HL-60 (cell line): Measurements from ENCODE around the gene F5.
A peak's percentile ranks its signal among the peaks of the same experiment; 100 is the strongest.

ENCODE experiments used
- DNase-seq, 2 experiments: peaks; one replicate each; pipeline ENCODE4 v3.0.0-alpha.2; 2010 to 2020; ENCODE audit warnings: low read depth in 1 of 2, low spot score in 1 of 2
- H3K27ac ChIP-seq: fragments of 250-450 bp; sonication (Bioruptor Pico); replicated peaks from 2 replicates; pipeline ENCODE4 v1.5.1; 2020; ENCODE audit warnings: mild to moderate bottlenecking, moderate library complexity
- H3K27me3 ChIP-seq: fragments of 250-450 bp; sonication (Bioruptor Pico); 2 replicates; pipeline ENCODE4 v1.5.1; 2021; ENCODE audit warnings: mild to moderate bottlenecking, moderate library complexity; ENCODE audit not compliant: insufficient read depth, poor library complexity, severe bottlenecking
- H3K4me3 ChIP-seq: replicated peaks from 2 replicates; pipeline ENCODE4 v1.5.1; 2011; ENCODE audit warnings: mild to moderate bottlenecking, control low read depth, low read length; ENCODE audit not compliant: insufficient read depth
- CTCF ChIP-seq: IDR thresholded peaks from one replicate; pipeline ENCODE4 v1.5.1; 2011; ENCODE audit warnings: low read length, control low read depth, inconsistent platforms; ENCODE audit not compliant: insufficient read depth
- GABPA ChIP-seq: IDR thresholded peaks from 2 replicates; pipeline ENCODE4 v1.6.1; 2012; ENCODE audit warnings: low read depth
- POLR2AphosphoS5 ChIP-seq: IDR thresholded peaks from 2 replicates; pipeline ENCODE4 v1.6.1; 2012; ENCODE audit warnings: low read depth
- REST ChIP-seq: IDR thresholded peaks from 2 replicates; pipeline ENCODE4 v1.6.1; 2012; ENCODE audit warnings: low read depth; ENCODE audit not compliant: insufficient replicate concordance
- SPI1 ChIP-seq: IDR thresholded peaks from 2 replicates; pipeline ENCODE4 v1.6.1; 2012; ENCODE audit warnings: low read depth, mild to moderate bottlenecking, borderline replicate concordance

Gene F5

GRCh38 chr1:169473347-169473746 lies 112.9 kb downstream of the F5 start:
- TF ChIP-seq SPI1 (peak; percentile 8; the same call in 1 of the 2 replicates), POLR2AphosphoS5 (no peak)
- Histone ChIP-seq H3K27ac (no peak overlapping the region), H3K4me3 (no peak overlapping the region), H3K27me3 (no peaks in the 10 kb centered on the region)
- DNase-seq: peak in 1 of 2 experiments; percentile 39

- Histone ChIP-seq H3K4me3 (no peak overlapping the region), H3K27ac (no peak overlapping the region), H3K27me3 (no peaks in the 10 kb centered on the region)
- no peak for TF ChIP-seq POLR2AphosphoS5
- no peak for TF ChIP-seq REST
- TF ChIP-seq SPI1: no peak
- no peak for TF ChIP-seq GABPA
- TF ChIP-seq CTCF: no peak
- DNase-seq: no peak
Measured at GRCh38 chr1:169472738-169473137, 113.5 kb downstream of the F5 start.

- TF ChIP-seq REST (no peak), CTCF (no peak), POLR2AphosphoS5 (no peak), SPI1 (no peak), GABPA (no peak)
- DNase-seq: no peak
- Histone ChIP-seq H3K27me3 (no peaks in the 10 kb centered on the region), H3K4me3 (no peak overlapping the region), H3K27ac (no peak overlapping the region)
Measured at GRCh38 chr1:169468982-169469381, 117.3 kb downstream of the F5 start.

- DNase-seq: peak in 1 of 2 experiments; percentile 19
- no peak overlapping the region for H3K4me3 ChIP-seq
- TF ChIP-seq GABPA (no peak), POLR2AphosphoS5 (no peak), CTCF (no peak), REST (no peak), SPI1 (no peak)
- no peaks in the 10 kb centered on the region for H3K27me3 ChIP-seq
- H3K27ac ChIP-seq: no peak overlapping the region
Measured at GRCh38 chr1:169466259-169467230, 119.7 kb downstream of the F5 start.
